Nephron progenitor cell (in vitro differentiated cells): ENCODE results near the gene GRM7.

Experiments
- DNase-seq: peaks from one replicate; pipeline ENCODE4 v3.0.0; 2021
- H3K27ac Mint-ChIP-seq: 2 replicates; pipeline ENCODE4 v1.8.0; 2021; ENCODE audit warnings: mild to moderate bottlenecking, moderate library complexity, mixed read lengths
- H3K27me3 Mint-ChIP-seq: 2 replicates; pipeline ENCODE4 v1.8.0; 2021; ENCODE audit warnings: mild to moderate bottlenecking, low read depth, mixed read lengths; ENCODE audit not compliant: poor library complexity
- H3K36me3 Mint-ChIP-seq: 2 replicates; pipeline ENCODE4 v1.8.0; 2021; ENCODE audit warnings: low read depth, mixed read lengths
- H3K4me1 Mint-ChIP-seq: 2 replicates; pipeline ENCODE4 v1.8.0; 2021; ENCODE audit warnings: mixed read lengths
- H3K4me3 Mint-ChIP-seq: 2 replicates; pipeline ENCODE4 v1.8.0; 2021; ENCODE audit warnings: mild to moderate bottlenecking, moderate library complexity, mixed read lengths
- H3K9me3 Mint-ChIP-seq: 2 replicates; pipeline ENCODE4 v1.8.0; 2021; ENCODE audit warnings: mild to moderate bottlenecking, moderate library complexity, mixed read lengths
- CTCF ChIP-seq: fragments of 200-600 bp; sonication (generic); IDR thresholded peaks from 2 replicates; pipeline ENCODE4 v1.5.0; 2021; ENCODE audit warnings: antibody characterized with exemption

The GRM7 gene

GRCh38 chr3:7203969-7204847 is 343.3 kb downstream of the GRM7 start:
- H3K4me3 Mint-ChIP-seq, result no peak overlapping the region
- no peak overlapping the region for H3K27ac Mint-ChIP-seq
- H3K4me1 Mint-ChIP-seq, result no peaks in the 10 kb centered on the region
- TF ChIP-seq CTCF, result no peak
- H3K27me3 Mint-ChIP-seq, result peaks cover 3% of the 10 kb centered on the region
- no peak for DNase-seq
- no peaks in the 10 kb centered on the region for H3K36me3 Mint-ChIP-seq
- no peaks in the 10 kb centered on the region for H3K9me3 Mint-ChIP-seq

- H3K9me3 Mint-ChIP-seq, result no peaks in the 10 kb centered on the region
- H3K4me1 Mint-ChIP-seq, result no peaks in the 10 kb centered on the region
- H3K27me3 Mint-ChIP-seq, result peaks cover 3% of the 10 kb centered on the region
- no peak for DNase-seq
- no peak overlapping the region for H3K4me3 Mint-ChIP-seq
- no peak for TF ChIP-seq CTCF
- H3K27ac Mint-ChIP-seq, result no peak overlapping the region
- H3K36me3 Mint-ChIP-seq, result no peaks in the 10 kb centered on the region
Observed at GRCh38 chr3:7204848-7205156, 343.9 kb downstream of the GRM7 start.

- H3K9me3 Mint-ChIP-seq, result no peaks in the 10 kb centered on the region
- peaks cover 3% of the 10 kb centered on the region for H3K27me3 Mint-ChIP-seq
- no peak for DNase-seq
- no peak for TF ChIP-seq CTCF
- H3K4me1 Mint-ChIP-seq, result no peaks in the 10 kb centered on the region
- no peak overlapping the region for H3K27ac Mint-ChIP-seq
- H3K36me3 Mint-ChIP-seq, result no peaks in the 10 kb centered on the region
- no peak overlapping the region for H3K4me3 Mint-ChIP-seq
Observed at GRCh38 chr3:7205535-7205934, 344.6 kb downstream of the GRM7 start.

- H3K4me1 Mint-ChIP-seq, result no peaks in the 10 kb centered on the region
- no peak overlapping the region for H3K4me3 Mint-ChIP-seq
- no peak for DNase-seq
- no peak overlapping the region for H3K27ac Mint-ChIP-seq
- no peaks in the 10 kb centered on the region for H3K36me3 Mint-ChIP-seq
- peaks cover 3% of the 10 kb centered on the region for H3K27me3 Mint-ChIP-seq
- no peak for TF ChIP-seq CTCF
- no peaks in the 10 kb centered on the region for H3K9me3 Mint-ChIP-seq
Observed at GRCh38 chr3:7205962-7206361, 345.0 kb downstream of the GRM7 start.

GRCh38 chr3:7207125-7207524 is 346.2 kb downstream of the GRM7 start:
- no peaks in the 10 kb centered on the region for H3K36me3 Mint-ChIP-seq

More at GRCh38 chr3:7207125-7207524, 346.2 kb downstream of the GRM7 start:
- Mint-ChIP-seq H3K4me3 (no peak overlapping the region), H3K27me3 (peaks cover 3% of the 10 kb centered on the region), H3K9me3 (no peaks in the 10 kb centered on the region), H3K27ac (no peak overlapping the region), H3K4me1 (no peaks in the 10 kb centered on the region)
- no peak for TF ChIP-seq CTCF
- no peak for DNase-seq
